ENCODE measurements around the gene L1CAM.

Gene L1CAM

GRCh38 chrX:153874366-153875125 lies 11.4 kb downstream of the L1CAM start:
- DNase-seq = no peak

GRCh38 chrX:153874085-153874365 lies 11.9 kb downstream of the L1CAM start:
- no peak for DNase-seq

GRCh38 chrX:153873282-153874084 lies 12.5 kb downstream of the L1CAM start:
- DNase-seq = no peak

GRCh38 chrX:153871946-153872878 lies 13.8 kb downstream of the L1CAM start:
- DNase-seq = no peak

GRCh38 chrX:153871451-153871850 lies 14.5 kb downstream of the L1CAM start:
- DNase-seq = no peak

- no peak for DNase-seq
Measured at GRCh38 chrX:153870791-153871360, 15.1 kb downstream of the L1CAM start.

GRCh38 chrX:153870288-153870690 lies 15.7 kb downstream of the L1CAM start:
- DNase-seq = no peak

- no peak for DNase-seq
Measured at GRCh38 chrX:153869473-153870287, 16.3 kb downstream of the L1CAM start.

GRCh38 chrX:153868576-153869472 lies 17.1 kb downstream of the L1CAM start:
- DNase-seq = no peak

- no peak for DNase-seq
Measured at GRCh38 chrX:153867671-153868070, 18.3 kb downstream of the L1CAM start.

GRCh38 chrX:153867139-153867538 lies 18.8 kb downstream of the L1CAM start:
- DNase-seq = no peak

- DNase-seq = no peak
Measured at GRCh38 chrX:153866302-153867019, 19.5 kb downstream of the L1CAM start.

- no peak for DNase-seq
Measured at GRCh38 chrX:153865685-153866084, 20.3 kb downstream of the L1CAM start.

GRCh38 chrX:153865321-153865580 lies 20.7 kb downstream of the L1CAM start:
- no peak for DNase-seq

- no peak for DNase-seq
Measured at GRCh38 chrX:153864561-153865320, 21.2 kb downstream of the L1CAM start.

- DNase-seq = no peak
Measured at GRCh38 chrX:153864101-153864500, 21.9 kb downstream of the L1CAM start.

GRCh38 chrX:153863251-153863991 lies 22.6 kb downstream of the L1CAM start:
- DNase-seq = no peak

- no peak for DNase-seq
Measured at GRCh38 chrX:153862369-153863250, 23.4 kb downstream of the L1CAM start.
